Testis (tissue), 3 donors: ENCODE data around the gene EIF4G3. TPM values are rescaled to one million over a fixed set of nuclear protein-coding genes. Genes with fewer than 3 reads are reported as not detected.

Experiments
- DNase-seq: peaks from one replicate; pipeline ENCODE4 v3.0.0-alpha.2; 2019
- H3K27ac ChIP-seq, 2 donors: fragments of 200-600 bp; sonication (generic); one replicate each; pipeline ENCODE4 v1.5.1; 2019
- H3K27me3 ChIP-seq: fragments of 200-600 bp; sonication (generic); one replicate; pipeline ENCODE4 v1.5.1; 2019
- H3K36me3 ChIP-seq: fragments of 200-600 bp; sonication (generic); one replicate; pipeline ENCODE4 v1.5.1; 2017; ENCODE audit warnings: low read depth; ENCODE audit errors: missing control alignments
- H3K4me1 ChIP-seq: fragments of 200-600 bp; sonication (generic); one replicate; pipeline ENCODE4 v1.5.1; 2019
- H3K4me3 ChIP-seq, 2 donors: fragments of 200-600 bp; sonication (generic); one replicate each; pipeline ENCODE4 v1.5.1; 2017 to 2019
- H3K9me3 ChIP-seq: fragments of 200-600 bp; sonication (generic); one replicate; pipeline ENCODE4 v1.5.1; 2017
- CTCF ChIP-seq, 3 experiments: fragments of 450-650 bp in 2 of 3; fragments of 200-600 bp in 1 of 3; sonication (generic) in 1 of 3; IDR thresholded peaks; one replicate each; pipeline ENCODE4 v1.5.1; 2016 to 2019; ENCODE audit warnings: antibody characterized with exemption in 3 of 3, mild to moderate bottlenecking in 2 of 3, moderate library complexity in 1 of 3
- POLR2A ChIP-seq: fragments of 450-650 bp; IDR thresholded peaks from one replicate; pipeline ENCODE4 v1.6.1; 2017; ENCODE audit warnings: antibody characterized with exemption, mild to moderate bottlenecking, moderate library complexity
- WGBS, 2 donors: methylation state at CpG; one replicate each; pipeline ENCODE4 v1.1.5; 2018; 5-methylcytosine and 5-hydroxymethylcytosine counted together
- intact Hi-C: fragments of 100-400 bp; cut with DNase I; formaldehyde crosslinking; loops from one replicate; pipeline ENCODE4 v1.15.1; 2023; ENCODE audit warnings: low total_unique reads
- polyA plus RNA-seq: library from polyadenylated mRNA; stranded (reverse); fragments of 350-450 nt; fragmentation: Illumina TruSeq; extraction: RNeasy Lipid Tissue Mini Kit (QIAGEN cat#74804); gene quantifications from one replicate; pipeline ENCODE4 v1.2.3, GENCODE V29; 2014; ENCODE audit warnings: low read depth, low replicate concordance; ENCODE audit not compliant: insufficient read depth
- total RNA-seq, 2 donors: library from RNA; depleted of rRNA; stranded (reverse); fragments of >200 nt; gene quantifications; one replicate each; pipeline ENCODE4 v1.2.3, GENCODE V29; 2016

Gene EIF4G3
- total and polyA plus RNA-seq, 3 donors from 2014 or later: 146 to 198 (median 165) TPM

GRCh38 chr1:21007876-21008275, 168.8 kb downstream of the EIF4G3 start:
- no peak overlapping the region for H3K27ac ChIP-seq
- H3K9me3 ChIP-seq: no peaks in the 10 kb centered on the region
- no peak overlapping the region for H3K4me3 ChIP-seq
- H3K36me3 ChIP-seq: no peaks in the 10 kb centered on the region
- 86 to 100% methylated on average over 1 of the region's 1 CpG for WGBS, 2 donors
- no peak for DNase-seq
- TF ChIP-seq POLR2A (no peak), CTCF (IDR thresholded peaks at IDR 0.05) (no peak)
- H3K4me1 ChIP-seq: peaks cover 7% of the 10 kb centered on the region
- intact Hi-C loops: no loop called here
- no peaks in the 10 kb centered on the region for H3K27me3 ChIP-seq

- H3K4me3 ChIP-seq: no peak overlapping the region
- intact Hi-C loops: no loop called here
- TF ChIP-seq CTCF (IDR thresholded peaks at IDR 0.05) (no peak), POLR2A (no peak)
- H3K4me1 ChIP-seq: peaks cover 7% of the 10 kb centered on the region
- no peaks in the 10 kb centered on the region for H3K27me3 ChIP-seq
- WGBS, 2 donors: 62 to 65% methylated on average over 4 of the region's 4 CpGs
- no peak overlapping the region for H3K27ac ChIP-seq
- DNase-seq: no peak
- H3K36me3 ChIP-seq: no peaks in the 10 kb centered on the region
- H3K9me3 ChIP-seq: no peaks in the 10 kb centered on the region
Observed at GRCh38 chr1:21005466-21006239, 171.0 kb downstream of the EIF4G3 start.

GRCh38 chr1:21003281-21004045, 173.2 kb downstream of the EIF4G3 start:
- 94 to 95% methylated on average over 3 of the region's 3 CpGs for WGBS, 2 donors
- Histone ChIP-seq H3K4me1 (peaks cover 7% of the 10 kb centered on the region), H3K27me3 (no peaks in the 10 kb centered on the region), H3K27ac (no peak overlapping the region), H3K9me3 (no peaks in the 10 kb centered on the region), H3K4me3 (no peak overlapping the region), H3K36me3 (no peaks in the 10 kb centered on the region)
- TF ChIP-seq CTCF (IDR thresholded peaks at IDR 0.05) (no peak), POLR2A (no peak)
- intact Hi-C loops: no loop called here
- no peak for DNase-seq

- H3K27me3 ChIP-seq: no peaks in the 10 kb centered on the region
- H3K9me3 ChIP-seq: no peaks in the 10 kb centered on the region
- 68 to 74% methylated on average over 2 of the region's 2 CpGs for WGBS, 2 donors
- no peak overlapping the region for H3K27ac ChIP-seq
- H3K4me1 ChIP-seq: peaks cover 7% of the 10 kb centered on the region
- no peak for TF ChIP-seq POLR2A
- intact Hi-C loops: no loop called here
- DNase-seq: no peak
- H3K4me3 ChIP-seq: no peak overlapping the region
- H3K36me3 ChIP-seq: no peaks in the 10 kb centered on the region
Observed at GRCh38 chr1:21001042-21001441, 175.7 kb downstream of the EIF4G3 start.

GRCh38 chr1:21000245-21000594, 176.5 kb downstream of the EIF4G3 start:
- Histone ChIP-seq H3K27ac (no peak overlapping the region), H3K36me3 (no peaks in the 10 kb centered on the region), H3K4me1 (peaks cover 7% of the 10 kb centered on the region), H3K9me3 (no peaks in the 10 kb centered on the region), H3K4me3 (no peak overlapping the region), H3K27me3 (no peaks in the 10 kb centered on the region)
- no peak for DNase-seq
- intact Hi-C loops: no loop called here
- TF ChIP-seq POLR2A: no peak
- TF ChIP-seq CTCF (IDR thresholded peaks at IDR 0.05): no peak
- 60 to 73% methylated on average over 2 of the region's 2 CpGs for WGBS, 2 donors
